OCI-LY1 (cell line): Measurements from ENCODE around the gene EXO1.

Experiments used
- CTCF ChIP-seq: fragments of 200-600 bp; sonication (generic), shearing (Covaris generic); IDR thresholded peaks from 2 replicates; pipeline ENCODE4 v1.5.1; 2017; ENCODE audit warnings: mild to moderate bottlenecking, antibody characterized with exemption, low read length, moderate library complexity, mixed read lengths
- EZH2 ChIP-seq: fragments of 200-600 bp; sonication (generic), shearing (Covaris generic); IDR thresholded peaks from 2 replicates; pipeline ENCODE4 v1.8.0; 2017; ENCODE audit warnings: borderline replicate concordance, mixed run types, mild to moderate bottlenecking, antibody characterized with exemption, low read length, moderate library complexity, mixed read lengths

GRCh38 chr1:241847796-241848685 lies at the start of gene EXO1:
- TF ChIP-seq CTCF (peak; percentile 66), EZH2 (no peak)
